Esophagus squamous epithelium (tissue), 4 donors: Measurements from ENCODE around the gene MYORG.

Source experiments
- CTCF ChIP-seq, 6 experiments: fragments of 450-650 bp in 4 of 6; fragments of 200-600 bp in 2 of 6; sonication (generic) in 2 of 6; IDR thresholded peaks; one replicate each; pipeline ENCODE4 v1.5.1; 2016 to 2019; ENCODE audit warnings: antibody characterized with exemption in 6 of 6, mild to moderate bottlenecking in 4 of 6, moderate library complexity in 4 of 6
- POLR2A ChIP-seq, 4 donors: fragments of 450-650 bp; IDR thresholded peaks; one replicate each; pipeline ENCODE4 v1.6.1; 2017; ENCODE audit warnings: antibody characterized with exemption in 4 of 4, mild to moderate bottlenecking in 4 of 4, moderate library complexity in 3 of 4

GRCh38 chr9:34332076-34332964, 44.4 kb downstream of the MYORG start:
- TF ChIP-seq CTCF (IDR thresholded peaks at IDR 0.05) (peak in 4 of 6 experiments; percentile 31 to 54 (median 43)), POLR2A (IDR thresholded peaks at IDR 0.05) (no peak)
